ENCODE results near the gene NMNAT2.

DNA sequence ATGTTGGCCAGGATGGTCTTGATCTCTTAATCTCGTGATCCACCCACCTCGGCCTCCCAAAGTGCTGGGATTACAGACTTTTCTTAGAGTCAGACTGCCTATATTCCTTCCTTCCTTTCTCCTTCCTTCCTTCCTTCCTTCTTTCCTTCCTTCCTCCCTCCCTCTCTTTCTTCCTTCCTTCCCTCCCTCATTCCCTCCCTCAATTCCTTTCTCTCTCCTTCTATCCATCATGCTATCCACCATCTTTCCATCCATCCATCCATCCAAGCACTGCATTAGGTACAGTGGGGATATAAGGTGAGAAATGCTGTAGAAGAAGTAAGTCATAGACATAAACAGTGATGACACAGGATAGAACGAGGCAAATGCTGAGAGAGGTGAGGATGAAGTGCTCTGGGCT, 218.9 kb downstream of the NMNAT2 start:
- TF ChIP-seq POLR2A (IDR thresholded peaks at IDR 0.05) (no peak), POLR2AphosphoS5 (IDR thresholded peaks at IDR 0.05) (no peak)
- TF ChIP-seq, protein P1, sequence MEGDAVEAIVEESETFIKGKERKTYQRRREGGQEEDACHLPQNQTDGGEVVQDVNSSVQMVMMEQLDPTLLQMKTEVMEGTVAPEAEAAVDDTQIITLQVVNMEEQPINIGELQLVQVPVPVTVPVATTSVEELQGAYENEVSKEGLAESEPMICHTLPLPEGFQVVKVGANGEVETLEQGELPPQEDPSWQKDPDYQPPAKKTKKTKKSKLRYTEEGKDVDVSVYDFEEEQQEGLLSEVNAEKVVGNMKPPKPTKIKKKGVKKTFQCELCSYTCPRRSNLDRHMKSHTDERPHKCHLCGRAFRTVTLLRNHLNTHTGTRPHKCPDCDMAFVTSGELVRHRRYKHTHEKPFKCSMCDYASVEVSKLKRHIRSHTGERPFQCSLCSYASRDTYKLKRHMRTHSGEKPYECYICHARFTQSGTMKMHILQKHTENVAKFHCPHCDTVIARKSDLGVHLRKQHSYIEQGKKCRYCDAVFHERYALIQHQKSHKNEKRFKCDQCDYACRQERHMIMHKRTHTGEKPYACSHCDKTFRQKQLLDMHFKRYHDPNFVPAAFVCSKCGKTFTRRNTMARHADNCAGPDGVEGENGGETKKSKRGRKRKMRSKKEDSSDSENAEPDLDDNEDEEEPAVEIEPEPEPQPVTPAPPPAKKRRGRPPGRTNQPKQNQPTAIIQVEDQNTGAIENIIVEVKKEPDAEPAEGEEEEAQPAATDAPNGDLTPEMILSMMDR (IDR thresholded peaks at IDR 0.05) = no peak

Data from upper lobe of left lung (tissue), 4 donors.